DMS 273 treated with DMSO at 0.1 percent for 48 hours (cell line): ENCODE data around the gene PLEKHA1.

Source experiments
- DNase-seq: peaks from one replicate; lab custom pipeline; 2025; lab: John Stamatoyannopoulos, UW

Gene PLEKHA1

GRCh38 chr10:122374237-122374858, at the start of gene PLEKHA1:
PLEKHA1 (plus strand) TSS chr10:122374708; CDS start chr10:122393201, 18,493 bp downstream.
- DNase-seq: peak; percentile 65

- no peak for DNase-seq
Measured at GRCh38 chr10:122325235-122325634, 49.3 kb upstream of the PLEKHA1 start.

GRCh38 chr10:122326385-122326784, 48.1 kb upstream of the PLEKHA1 start:
- DNase-seq: no peak

- DNase-seq: no peak
Measured at GRCh38 chr10:122326806-122327205, 47.7 kb upstream of the PLEKHA1 start.

GRCh38 chr10:122327237-122328206, 47.0 kb upstream of the PLEKHA1 start:
- DNase-seq: no peak

GRCh38 chr10:122328676-122329075, 45.8 kb upstream of the PLEKHA1 start:
- no peak for DNase-seq

GRCh38 chr10:122329416-122329815, 45.1 kb upstream of the PLEKHA1 start:
- no peak for DNase-seq

GRCh38 chr10:122331100-122331499, 43.4 kb upstream of the PLEKHA1 start:
- no peak for DNase-seq

- no peak for DNase-seq
Measured at GRCh38 chr10:122331615-122332446, 42.7 kb upstream of the PLEKHA1 start.

- DNase-seq: no peak
Measured at GRCh38 chr10:122333037-122333436, 41.5 kb upstream of the PLEKHA1 start.

- no peak for DNase-seq
Measured at GRCh38 chr10:122336332-122336731, 38.2 kb upstream of the PLEKHA1 start.

- no peak for DNase-seq
Measured at GRCh38 chr10:122336961-122337360, 37.5 kb upstream of the PLEKHA1 start.

GRCh38 chr10:122338609-122339441, 35.7 kb upstream of the PLEKHA1 start:
- no peak for DNase-seq

- no peak for DNase-seq
Measured at GRCh38 chr10:122341141-122341810, 33.2 kb upstream of the PLEKHA1 start.

GRCh38 chr10:122342293-122343134, 32.0 kb upstream of the PLEKHA1 start:
- no peak for DNase-seq

GRCh38 chr10:122343135-122343800, 31.2 kb upstream of the PLEKHA1 start:
- DNase-seq: no peak

- DNase-seq: no peak
Measured at GRCh38 chr10:122343936-122344335, 30.6 kb upstream of the PLEKHA1 start.

GRCh38 chr10:122344741-122345258, 29.7 kb upstream of the PLEKHA1 start:
- no peak for DNase-seq

- no peak for DNase-seq
Measured at GRCh38 chr10:122346326-122346950, 28.1 kb upstream of the PLEKHA1 start.
